ENCODE measurements around the gene HOXB1. TPM values are rescaled to one million over a fixed set of nuclear protein-coding genes. Genes with fewer than 3 reads are reported as not detected.
A peak's percentile ranks its signal among the peaks of the same experiment; 100 is the strongest.

HOXB1 gene
- polyA plus RNA-seq, 1 donor (not counting 4 experiments of a cell fraction or from before 2014, with no cell fraction given) = not detected

DNA sequence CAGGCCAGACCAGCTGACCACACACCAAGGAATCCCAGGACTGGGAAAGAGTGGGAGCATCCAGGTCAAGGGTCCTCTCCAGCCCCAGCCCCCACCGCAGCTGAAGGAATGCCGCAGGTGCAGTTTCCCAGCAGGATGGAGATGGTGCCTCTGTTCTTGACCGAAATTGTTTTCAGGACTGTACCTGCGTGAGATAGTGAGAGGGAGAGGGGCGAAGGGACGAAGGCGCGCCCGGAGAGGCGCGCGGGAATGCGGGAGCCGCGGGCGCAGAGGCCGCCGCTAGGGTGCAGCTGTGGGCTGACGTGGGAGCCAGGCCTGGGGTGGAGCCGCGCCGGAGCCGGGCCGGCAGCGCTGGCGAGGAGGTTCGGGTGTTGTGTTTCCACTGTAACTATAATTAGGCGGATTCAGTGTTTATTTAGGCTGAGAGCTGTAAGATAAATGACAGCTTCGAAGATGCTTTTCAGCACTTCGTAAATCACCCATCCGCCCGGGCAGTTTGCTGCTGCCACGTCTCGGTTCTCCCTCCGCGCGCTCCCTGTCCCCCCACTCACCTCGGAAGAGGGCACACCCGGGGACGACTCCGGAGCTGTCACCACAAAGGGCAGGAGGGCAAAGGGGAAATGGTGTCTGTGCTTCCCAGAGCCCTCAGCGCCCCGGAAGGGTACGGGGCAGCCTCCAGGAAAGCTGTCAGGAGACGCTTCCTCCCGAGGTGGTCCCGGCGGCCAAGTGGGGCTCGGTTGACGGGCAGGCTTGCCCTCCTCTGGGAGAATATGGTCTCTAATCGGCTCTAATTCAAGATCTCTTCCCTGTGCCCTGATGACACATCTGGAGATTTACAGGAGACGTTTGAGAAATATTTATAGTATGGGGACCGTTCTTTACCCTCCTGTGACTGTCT is 38.2 kb downstream of the HOXB1 start:
- H3K9me1 ChIP-seq (ENCODE audit: control insufficient read depth, extremely low read depth, insufficient read depth, low read length) = no peaks in the 10 kb centered on the region
- no peaks in the 10 kb centered on the region for H3K79me2 ChIP-seq (ENCODE audit: control insufficient read depth, insufficient read depth, low read length)
- H2AFZ ChIP-seq (ENCODE audit: control insufficient read depth, low read length) = peak overlapping the region; percentile 90
- H3K36me3 ChIP-seq (ENCODE audit: control insufficient read depth in 2 of 2, extremely low read depth in 1 of 2, insufficient read depth in 2 of 2, low read length in 2 of 2) = no peaks in the 10 kb centered on the region
- DNase-seq (ENCODE audit: low read depth, low spot score) (no peak), FAIRE-seq (peak; percentile 56)
- no peak for TF ChIP-seq EZH2 (IDR thresholded peaks at IDR 0.05; ENCODE audit: low read length)
- TF ChIP-seq, protein P1, sequence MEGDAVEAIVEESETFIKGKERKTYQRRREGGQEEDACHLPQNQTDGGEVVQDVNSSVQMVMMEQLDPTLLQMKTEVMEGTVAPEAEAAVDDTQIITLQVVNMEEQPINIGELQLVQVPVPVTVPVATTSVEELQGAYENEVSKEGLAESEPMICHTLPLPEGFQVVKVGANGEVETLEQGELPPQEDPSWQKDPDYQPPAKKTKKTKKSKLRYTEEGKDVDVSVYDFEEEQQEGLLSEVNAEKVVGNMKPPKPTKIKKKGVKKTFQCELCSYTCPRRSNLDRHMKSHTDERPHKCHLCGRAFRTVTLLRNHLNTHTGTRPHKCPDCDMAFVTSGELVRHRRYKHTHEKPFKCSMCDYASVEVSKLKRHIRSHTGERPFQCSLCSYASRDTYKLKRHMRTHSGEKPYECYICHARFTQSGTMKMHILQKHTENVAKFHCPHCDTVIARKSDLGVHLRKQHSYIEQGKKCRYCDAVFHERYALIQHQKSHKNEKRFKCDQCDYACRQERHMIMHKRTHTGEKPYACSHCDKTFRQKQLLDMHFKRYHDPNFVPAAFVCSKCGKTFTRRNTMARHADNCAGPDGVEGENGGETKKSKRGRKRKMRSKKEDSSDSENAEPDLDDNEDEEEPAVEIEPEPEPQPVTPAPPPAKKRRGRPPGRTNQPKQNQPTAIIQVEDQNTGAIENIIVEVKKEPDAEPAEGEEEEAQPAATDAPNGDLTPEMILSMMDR (optimal IDR thresholded peaks at IDR 0.05 in 1 of 3, IDR thresholded peaks at IDR 0.05 in 1 of 3, conservative IDR thresholded peaks at IDR 0.05 in 1 of 3; ENCODE audit: extremely low read depth in 1 of 3, insufficient read depth in 2 of 3, low read length in 3 of 3) = peak; percentile 74 to 90 (median 80)
- peak overlapping the region; percentile 61 for H3K9ac ChIP-seq (ENCODE audit: control insufficient read depth, extremely low read depth, insufficient read depth, low read length)
- H4K20me1 ChIP-seq (ENCODE audit: control insufficient read depth, extremely low read depth, insufficient read depth, low read length) = no peaks in the 10 kb centered on the region
- H3K27ac ChIP-seq (ENCODE audit: control insufficient read depth, insufficient read depth, low read length) = peak overlapping the region; percentile 17
- H3K4me1 ChIP-seq (ENCODE audit: control insufficient read depth, extremely low read depth, insufficient read depth, low read length) = peaks cover 22% of the 10 kb centered on the region
- H3K27me3 ChIP-seq (ENCODE audit: control insufficient read depth, extremely low read depth, insufficient read depth, low read length) = no peaks in the 10 kb centered on the region
- dilution Hi-C loops (cut with MboI; ENCODE audit: extremely low pct_ligation_motif_present, low sequenced_read_pairs) = no loop called here
- peak overlapping the region; percentile 87 for H3K4me2 ChIP-seq (ENCODE audit: control insufficient read depth, extremely low read depth, insufficient read depth, low read depth, low read length)
- H3K4me3 ChIP-seq (ENCODE audit: control insufficient read depth in 2 of 3, extremely low read depth in 1 of 3, insufficient read depth in 2 of 3, low read depth in 1 of 3, low read length in 3 of 3) = peak overlapping the region in 2 of 3 experiments; percentile 41 to 58
- H3K9me3 ChIP-seq (ENCODE audit: control insufficient read depth, low read depth, low read length) = no peaks in the 10 kb centered on the region

DNA sequence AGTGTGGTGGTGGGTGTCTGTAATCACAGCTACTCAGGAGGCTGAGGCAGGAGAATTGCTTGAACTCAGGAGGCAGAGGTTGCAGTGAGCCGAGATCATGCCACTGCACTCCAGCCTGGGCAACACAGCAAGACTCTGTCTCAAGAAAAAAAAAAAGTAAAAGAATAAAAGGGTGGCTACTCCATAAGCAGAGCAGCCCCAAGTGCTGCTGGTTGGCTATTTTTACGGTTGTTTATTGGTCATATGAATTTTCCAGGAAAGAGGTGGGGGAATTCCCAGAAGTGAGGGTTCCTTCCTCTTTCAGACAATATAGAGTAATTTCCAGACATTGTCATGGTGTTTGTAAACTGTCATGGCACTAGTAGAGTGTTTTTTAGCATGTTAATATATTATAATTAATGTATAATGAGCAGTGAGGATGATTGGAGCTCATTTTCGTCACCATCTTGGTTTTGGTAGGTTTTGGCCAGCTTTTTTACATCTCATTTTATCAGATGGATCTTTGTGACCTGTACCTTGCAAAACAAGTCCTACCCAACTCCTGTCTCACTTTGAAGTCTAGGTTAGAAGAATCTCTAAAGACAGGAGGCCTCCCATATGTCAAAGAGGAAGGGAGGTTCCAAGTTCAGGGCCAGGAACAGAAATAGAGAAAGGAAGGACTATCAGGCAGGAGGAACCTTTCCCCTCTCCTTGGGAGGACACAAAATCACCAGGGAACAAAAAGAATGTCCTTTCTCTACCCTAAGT is 39.1 kb downstream of the HOXB1 start:
- TF ChIP-seq, protein P1 (optimal IDR thresholded peaks at IDR 0.05 in 1 of 3, IDR thresholded peaks at IDR 0.05 in 1 of 3, conservative IDR thresholded peaks at IDR 0.05 in 1 of 3; ENCODE audit: extremely low read depth in 1 of 3, insufficient read depth in 2 of 3, low read length in 3 of 3) = no peak
- no peak for TF ChIP-seq EZH2 (IDR thresholded peaks at IDR 0.05; ENCODE audit: low read length)
- FAIRE-seq (no peak), DNase-seq (ENCODE audit: low read depth, low spot score) (no peak)
- Histone ChIP-seq H3K4me3 (ENCODE audit: control insufficient read depth in 2 of 3, extremely low read depth in 1 of 3, insufficient read depth in 2 of 3, low read depth in 1 of 3, low read length in 3 of 3) (no peak overlapping the region), H3K4me1 (ENCODE audit: control insufficient read depth, extremely low read depth, insufficient read depth, low read length) (peaks cover 26% of the 10 kb centered on the region), H3K27ac (ENCODE audit: control insufficient read depth, insufficient read depth, low read length) (no peak overlapping the region), H3K36me3 (ENCODE audit: control insufficient read depth in 2 of 2, extremely low read depth in 1 of 2, insufficient read depth in 2 of 2, low read length in 2 of 2) (no peaks in the 10 kb centered on the region), H2AFZ (ENCODE audit: control insufficient read depth, low read length) (no peak overlapping the region), H4K20me1 (ENCODE audit: control insufficient read depth, extremely low read depth, insufficient read depth, low read length) (no peaks in the 10 kb centered on the region), H3K9me1 (ENCODE audit: control insufficient read depth, extremely low read depth, insufficient read depth, low read length) (no peaks in the 10 kb centered on the region), H3K79me2 (ENCODE audit: control insufficient read depth, insufficient read depth, low read length) (no peaks in the 10 kb centered on the region), H3K9ac (ENCODE audit: control insufficient read depth, extremely low read depth, insufficient read depth, low read length) (no peak overlapping the region), H3K9me3 (ENCODE audit: control insufficient read depth, low read depth, low read length) (no peaks in the 10 kb centered on the region), H3K4me2 (ENCODE audit: control insufficient read depth, extremely low read depth, insufficient read depth, low read depth, low read length) (no peak overlapping the region), H3K27me3 (ENCODE audit: control insufficient read depth, extremely low read depth, insufficient read depth, low read length) (no peaks in the 10 kb centered on the region)
- dilution Hi-C loops (cut with MboI; ENCODE audit: extremely low pct_ligation_motif_present, low sequenced_read_pairs) = no loop called here

All from keratinocyte (primary cell).